Mesothelial cell of epicardium (in vitro differentiated cells): ENCODE measurements around the gene AZU1. TPM values are rescaled to one million over a fixed set of nuclear protein-coding genes. Genes with fewer than 3 reads are reported as not detected.
A peak's percentile ranks its signal among the peaks of the same experiment; 100 is the strongest.

Experiments
- DNase-seq, 2 experiments: peaks; one replicate each; pipeline ENCODE4 v3.0.0; 2021; ENCODE audit warnings: low spot score in 2 of 2; ENCODE audit not compliant: unreplicated experiment in 2 of 2
- H3K27ac Mint-ChIP-seq: 2 replicates; pipeline ENCODE4 v1.8.0; 2021; ENCODE audit warnings: mixed read lengths
- H3K27me3 Mint-ChIP-seq: 2 replicates; pipeline ENCODE4 v1.8.0; 2021; ENCODE audit warnings: low read depth, mixed read lengths
- H3K36me3 Mint-ChIP-seq: 2 replicates; pipeline ENCODE4 v1.8.0; 2021; ENCODE audit warnings: mixed read lengths
- H3K4me1 Mint-ChIP-seq: 2 replicates; pipeline ENCODE4 v1.8.0; 2021; ENCODE audit warnings: mixed read lengths
- H3K4me3 Mint-ChIP-seq: 2 replicates; pipeline ENCODE4 v1.8.0; 2021; ENCODE audit warnings: mild to moderate bottlenecking, moderate library complexity, mixed read lengths
- H3K9me3 Mint-ChIP-seq: 2 replicates; pipeline ENCODE4 v1.8.0; 2021; ENCODE audit warnings: mixed read lengths
- total RNA-seq: library from RNA; stranded (reverse); gene quantifications from 3 replicates; pipeline ENCODE4 v1.2.1, GENCODE V29; 2021
- TF ChIP-seq, protein P1 (sequence below): fragments of 200-600 bp; sonication (generic); IDR thresholded peaks from one replicate; pipeline ENCODE4 v1.5.0; 2021; ENCODE audit warnings: antibody characterized with exemption; ENCODE audit not compliant: unreplicated experiment

Gene AZU1
- total RNA-seq, 1 donor from 2014 or later = 6.7 TPM

DNA sequence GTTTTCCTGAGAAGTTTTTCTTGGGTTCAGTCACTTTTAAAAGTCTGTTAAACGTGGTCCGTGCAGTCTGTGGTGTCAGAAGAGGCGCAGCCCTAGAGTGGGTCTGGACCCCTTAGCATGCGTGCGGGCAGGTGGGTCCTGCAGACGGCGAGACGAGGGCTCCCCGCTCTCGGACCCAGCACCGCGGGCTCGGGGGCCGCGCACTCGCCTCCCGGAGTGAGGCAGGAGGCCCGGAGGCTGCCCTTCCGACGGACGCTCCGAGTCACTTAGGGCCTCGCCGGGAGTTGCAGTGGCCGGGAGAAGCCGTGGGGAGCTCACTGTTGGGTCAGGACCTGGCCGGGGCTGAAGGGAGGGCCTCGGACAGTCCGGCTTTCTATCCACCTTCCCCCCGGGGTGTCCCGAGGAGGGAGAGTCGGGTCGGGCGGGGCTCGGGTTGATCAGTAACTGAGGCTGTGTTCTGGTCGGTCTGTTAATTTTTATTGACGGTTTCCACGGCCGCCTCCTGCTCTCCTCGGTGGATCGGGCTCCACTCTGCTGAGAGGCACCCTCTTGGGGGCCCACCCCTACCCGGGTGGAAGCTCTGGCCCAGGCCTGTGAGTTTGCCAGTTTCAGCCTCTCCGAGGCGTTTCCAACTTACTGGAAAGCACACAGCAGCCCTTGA, 29.1 kb upstream of the AZU1 start:
- H3K36me3 Mint-ChIP-seq = peaks cover 5% of the 10 kb centered on the region
- TF ChIP-seq, protein P1, sequence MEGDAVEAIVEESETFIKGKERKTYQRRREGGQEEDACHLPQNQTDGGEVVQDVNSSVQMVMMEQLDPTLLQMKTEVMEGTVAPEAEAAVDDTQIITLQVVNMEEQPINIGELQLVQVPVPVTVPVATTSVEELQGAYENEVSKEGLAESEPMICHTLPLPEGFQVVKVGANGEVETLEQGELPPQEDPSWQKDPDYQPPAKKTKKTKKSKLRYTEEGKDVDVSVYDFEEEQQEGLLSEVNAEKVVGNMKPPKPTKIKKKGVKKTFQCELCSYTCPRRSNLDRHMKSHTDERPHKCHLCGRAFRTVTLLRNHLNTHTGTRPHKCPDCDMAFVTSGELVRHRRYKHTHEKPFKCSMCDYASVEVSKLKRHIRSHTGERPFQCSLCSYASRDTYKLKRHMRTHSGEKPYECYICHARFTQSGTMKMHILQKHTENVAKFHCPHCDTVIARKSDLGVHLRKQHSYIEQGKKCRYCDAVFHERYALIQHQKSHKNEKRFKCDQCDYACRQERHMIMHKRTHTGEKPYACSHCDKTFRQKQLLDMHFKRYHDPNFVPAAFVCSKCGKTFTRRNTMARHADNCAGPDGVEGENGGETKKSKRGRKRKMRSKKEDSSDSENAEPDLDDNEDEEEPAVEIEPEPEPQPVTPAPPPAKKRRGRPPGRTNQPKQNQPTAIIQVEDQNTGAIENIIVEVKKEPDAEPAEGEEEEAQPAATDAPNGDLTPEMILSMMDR = no peak
- peaks cover 46% of the 10 kb centered on the region for H3K4me1 Mint-ChIP-seq
- no peaks in the 10 kb centered on the region for H3K9me3 Mint-ChIP-seq
- peak overlapping the region; percentile 99 for H3K27ac Mint-ChIP-seq
- DNase-seq = no peak
- H3K27me3 Mint-ChIP-seq = no peaks in the 10 kb centered on the region
- peak overlapping the region; percentile 85 for H3K4me3 Mint-ChIP-seq

DNA sequence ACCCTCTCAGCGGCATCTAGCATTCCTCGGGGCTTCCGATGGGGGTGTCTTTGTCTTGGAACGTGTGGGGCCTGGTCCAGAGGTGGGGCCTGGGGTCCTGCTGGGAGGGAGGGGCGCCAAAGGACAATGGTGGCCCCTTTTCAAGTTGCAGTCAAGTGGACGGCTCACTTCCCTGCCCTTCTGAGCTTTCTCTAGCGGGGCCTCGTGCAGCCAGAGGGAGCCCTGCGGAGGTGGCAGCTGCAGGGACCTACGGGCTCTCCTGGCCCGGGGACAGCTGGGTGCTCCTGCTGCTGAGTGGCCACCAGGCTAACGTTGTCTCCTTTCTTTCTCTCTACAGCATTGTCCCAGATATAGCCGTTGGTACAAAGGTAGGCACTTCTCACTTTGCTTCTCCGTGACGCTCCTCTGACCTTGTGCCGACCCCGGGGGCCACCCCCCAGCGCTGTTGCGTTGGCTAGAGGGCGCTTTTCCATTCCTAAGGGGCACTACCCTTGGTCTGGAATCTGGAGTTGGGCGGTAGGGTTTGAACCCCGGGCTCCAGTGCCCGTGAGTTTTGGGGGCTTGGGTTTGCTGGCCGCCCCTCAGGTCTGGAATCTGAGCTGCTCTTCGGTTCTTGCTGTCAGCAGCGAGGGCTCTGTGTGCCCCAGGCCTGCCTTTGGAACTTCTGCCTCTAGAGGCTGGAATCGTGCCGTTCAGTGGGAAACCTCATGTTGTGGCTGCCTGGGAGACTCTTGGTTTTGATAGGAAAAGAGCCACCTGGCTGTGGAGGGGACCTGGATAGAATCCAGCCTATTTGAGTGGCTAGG, 28.4 kb upstream of the AZU1 start:
- H3K4me1 Mint-ChIP-seq = peaks cover 49% of the 10 kb centered on the region
- no peaks in the 10 kb centered on the region for H3K27me3 Mint-ChIP-seq
- H3K9me3 Mint-ChIP-seq = no peaks in the 10 kb centered on the region
- peaks cover 9% of the 10 kb centered on the region for H3K36me3 Mint-ChIP-seq
- TF ChIP-seq, protein P1 = no peak
- DNase-seq = no peak
- peak overlapping the region; percentile 85 for H3K4me3 Mint-ChIP-seq
- H3K27ac Mint-ChIP-seq = peak overlapping the region; percentile 99

DNA sequence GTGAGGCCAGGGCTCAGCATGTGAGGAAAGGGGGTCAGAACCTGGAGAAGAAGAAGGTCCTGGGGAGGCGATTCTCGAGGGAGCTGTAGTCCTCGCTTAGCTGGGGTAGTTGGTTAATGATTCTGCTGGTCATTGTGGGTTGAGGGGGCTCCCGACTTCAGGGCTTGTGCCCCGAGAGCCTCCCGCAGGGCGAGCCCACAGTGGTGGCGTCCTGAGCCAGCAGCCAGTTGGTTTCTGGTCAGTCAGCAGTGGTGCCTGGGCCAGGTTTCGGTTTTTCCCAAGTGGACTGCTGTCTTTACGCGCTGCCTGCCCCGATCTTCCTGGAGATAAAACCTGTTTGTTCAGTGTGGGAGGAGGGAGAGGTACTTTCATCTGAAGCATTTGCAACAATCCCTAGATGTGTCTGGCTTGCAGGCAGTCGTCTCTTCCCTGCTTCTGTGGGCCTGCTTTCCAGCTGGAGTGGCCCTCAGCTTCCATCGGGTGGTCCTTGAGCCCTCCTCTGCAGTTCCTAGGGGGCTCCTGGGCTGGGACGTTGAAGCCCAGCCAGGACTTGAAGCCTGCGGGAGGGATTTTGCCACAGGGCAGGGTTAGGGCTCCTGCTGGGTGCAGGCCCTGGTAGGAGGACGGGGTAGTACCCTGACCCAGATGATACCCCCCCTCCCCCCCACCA, 27.1 kb upstream of the AZU1 start:
- TF ChIP-seq, protein P1 = no peak
- Mint-ChIP-seq H3K4me3 (peak overlapping the region; percentile 85), H3K27ac (peak overlapping the region; percentile 99), H3K27me3 (no peaks in the 10 kb centered on the region), H3K9me3 (no peaks in the 10 kb centered on the region), H3K36me3 (peaks cover 9% of the 10 kb centered on the region), H3K4me1 (peaks cover 49% of the 10 kb centered on the region)
- no peak for DNase-seq

DNA sequence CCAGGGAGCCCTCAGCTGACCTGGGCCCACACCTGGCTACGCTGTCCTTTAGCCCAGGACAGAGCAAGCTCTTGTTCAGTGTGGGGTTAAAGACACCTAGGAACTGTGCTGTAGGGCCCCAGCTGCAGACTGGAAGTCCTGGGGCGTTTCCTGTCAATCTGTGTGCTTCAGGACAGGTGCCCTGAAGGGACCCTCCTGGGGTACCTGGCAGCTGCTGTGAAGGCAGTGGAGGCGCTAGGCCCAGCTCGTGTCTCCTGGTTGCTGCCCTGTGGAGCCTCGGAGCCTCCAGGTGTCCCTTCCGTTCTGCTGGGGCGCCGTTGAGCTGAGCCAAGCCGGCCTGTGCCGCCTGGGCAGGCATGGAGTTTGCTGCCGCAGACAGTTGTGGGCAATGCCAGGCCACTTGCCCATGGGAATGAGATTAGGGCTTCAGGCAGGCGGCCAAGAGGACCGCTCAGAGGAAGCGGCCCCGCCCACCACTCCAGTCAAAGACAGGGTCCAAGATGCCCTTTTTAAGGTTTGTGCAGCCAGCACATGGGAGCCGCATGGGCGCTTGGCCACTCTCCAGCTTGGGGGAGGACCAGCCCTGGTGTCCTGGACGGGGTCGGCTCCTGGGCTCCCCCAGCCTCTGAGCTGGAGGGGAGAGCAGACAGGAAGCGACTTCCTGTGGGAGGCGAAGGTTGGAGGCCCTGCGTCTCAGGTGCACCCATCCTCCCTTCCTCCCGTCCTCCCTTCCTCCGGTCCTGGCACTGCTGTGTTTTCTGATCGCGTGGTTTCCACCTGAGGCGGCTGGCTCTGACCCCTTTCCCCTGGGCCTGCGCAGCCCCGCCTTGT, 26.4 kb upstream of the AZU1 start:
- Mint-ChIP-seq H3K27me3 (no peaks in the 10 kb centered on the region), H3K27ac (peak overlapping the region; percentile 91), H3K4me1 (peaks cover 49% of the 10 kb centered on the region), H3K4me3 (peak overlapping the region; percentile 51), H3K36me3 (peaks cover 9% of the 10 kb centered on the region), H3K9me3 (no peaks in the 10 kb centered on the region)
- TF ChIP-seq, protein P1 = no peak
- DNase-seq = no peak

DNA sequence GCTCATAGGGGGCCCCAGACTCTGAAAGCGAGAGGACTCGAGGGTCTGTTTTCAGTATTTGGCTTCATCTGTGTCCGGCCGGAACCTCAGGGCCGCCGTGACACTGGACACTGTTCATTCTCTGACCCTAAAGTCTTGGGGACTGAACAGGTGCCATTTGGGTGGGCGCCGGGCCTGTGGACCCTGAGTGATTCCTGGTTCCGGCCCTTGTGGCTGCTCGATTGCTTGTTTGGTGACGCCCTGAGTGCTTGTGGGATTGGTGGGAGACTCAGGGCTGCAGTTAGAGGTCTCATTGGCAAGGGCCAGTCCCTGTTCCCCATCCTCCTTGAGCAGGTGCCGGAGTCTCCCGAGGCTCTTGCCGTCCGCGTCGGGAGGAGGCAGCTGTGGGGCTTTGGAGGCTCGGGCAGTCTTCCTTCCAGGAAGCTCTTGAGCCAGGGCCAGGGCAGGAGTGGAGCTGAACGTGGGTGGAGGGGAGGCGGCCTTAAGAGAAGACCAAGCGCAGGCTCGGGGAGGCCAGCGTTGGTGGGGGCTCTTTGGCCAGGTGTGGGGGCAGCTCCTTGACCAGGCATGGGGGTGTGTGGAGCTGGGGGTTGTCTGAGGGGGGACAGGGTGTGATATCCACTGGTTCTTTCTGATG, 25.7 kb upstream of the AZU1 start:
- H3K9me3 Mint-ChIP-seq = no peaks in the 10 kb centered on the region
- H3K27ac Mint-ChIP-seq = peak overlapping the region; percentile 91
- DNase-seq = no peak
- TF ChIP-seq, protein P1 = no peak
- no peaks in the 10 kb centered on the region for H3K27me3 Mint-ChIP-seq
- peaks cover 9% of the 10 kb centered on the region for H3K36me3 Mint-ChIP-seq
- H3K4me1 Mint-ChIP-seq = peaks cover 46% of the 10 kb centered on the region
- peak overlapping the region; percentile 53 for H3K4me3 Mint-ChIP-seq
